Measurements from ENCODE around the gene SULT4A1.

Gene SULT4A1

DNA sequence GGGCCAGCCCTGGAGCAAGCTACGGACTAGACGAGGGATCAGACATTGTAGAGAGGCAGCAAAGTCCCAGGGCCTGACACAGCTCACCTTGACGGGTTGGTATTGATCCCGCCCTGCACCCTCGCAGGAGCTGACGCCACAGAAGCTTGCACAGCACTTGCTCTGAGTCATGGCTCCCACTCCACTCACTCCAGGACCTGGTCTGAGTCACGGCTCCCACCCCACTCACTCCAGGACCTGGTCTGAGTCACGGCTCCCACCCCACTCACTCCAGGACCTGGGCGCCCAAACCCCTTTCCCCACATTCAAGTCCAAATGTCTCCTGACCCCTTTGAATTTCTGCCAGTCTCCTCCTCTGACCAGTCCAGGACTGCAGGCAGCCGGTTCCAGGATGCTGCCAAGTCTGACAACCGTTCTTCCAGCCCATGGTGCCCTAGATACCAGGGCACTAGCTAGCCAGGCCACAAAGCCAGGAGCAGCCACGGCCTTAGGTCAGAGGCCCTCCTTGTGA lies 35.5 kb upstream of the SULT4A1 start:
- no peak for DNase-seq (ENCODE audit: low read depth, low spot score)
- no peak overlapping the region for H3K9ac ChIP-seq (ENCODE audit: insufficient read length)
- no peak overlapping the region for H3K27ac ChIP-seq
- H3K9me3 ChIP-seq (ENCODE audit: low read depth, low read length) = no peaks in the 10 kb centered on the region
- H3K36me3 ChIP-seq (ENCODE audit: insufficient read depth, low read length) = no peaks in the 10 kb centered on the region
- H3K4me3 ChIP-seq = no peak overlapping the region
- TF ChIP-seq FOXP2 (optimal IDR thresholded peaks at IDR 0.05; ENCODE audit: control extremely low read depth, extremely low read length, insufficient read depth) = no peak
- TF ChIP-seq EZH2 (IDR thresholded peaks at IDR 0.05) = no peak
- no peak for TF ChIP-seq POLR2AphosphoS5 (IDR thresholded peaks at IDR 0.05; ENCODE audit: borderline replicate concordance, low read depth, low read length)

DNA sequence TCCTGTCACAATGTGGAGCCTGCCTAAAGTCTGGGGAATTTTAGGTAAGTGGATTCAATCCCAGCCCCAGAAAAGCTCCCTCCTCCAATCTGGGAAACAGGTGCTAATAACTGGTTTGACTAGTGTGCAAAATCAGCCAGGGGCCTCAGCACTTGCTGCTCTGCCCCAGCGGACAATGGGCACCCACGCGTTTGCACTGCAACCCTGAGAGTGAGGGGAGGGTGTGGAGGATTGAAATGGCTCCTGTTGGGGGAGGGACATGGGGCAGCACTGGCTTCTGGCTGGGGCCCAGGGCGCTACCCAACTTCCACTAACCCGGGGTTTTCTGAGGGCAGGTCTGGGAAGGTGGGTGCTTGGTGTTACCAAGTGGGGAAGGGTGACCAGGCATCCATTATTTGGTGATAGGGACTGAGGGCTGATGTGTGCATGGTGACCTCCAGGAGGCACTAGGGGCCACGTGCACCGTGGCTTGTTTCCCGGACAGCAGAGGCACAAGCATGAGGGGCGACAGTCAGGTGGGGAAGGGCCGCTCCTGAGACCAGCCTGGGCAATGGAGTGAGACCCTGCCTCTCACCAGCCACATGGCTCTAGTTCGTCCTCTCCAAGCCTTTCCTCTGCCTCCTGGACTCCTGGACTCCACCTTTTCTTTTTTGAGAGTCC lies 33.8 kb upstream of the SULT4A1 start:
- Histone ChIP-seq H3K27ac (no peak overlapping the region), H3K9me3 (ENCODE audit: low read depth, low read length) (no peaks in the 10 kb centered on the region), H3K36me3 (ENCODE audit: insufficient read depth, low read length) (no peaks in the 10 kb centered on the region), H3K4me3 (no peak overlapping the region), H3K9ac (ENCODE audit: insufficient read length) (no peak overlapping the region)
- DNase-seq (ENCODE audit: low read depth, low spot score) = no peak
- TF ChIP-seq FOXP2 (optimal IDR thresholded peaks at IDR 0.05; ENCODE audit: control extremely low read depth, extremely low read length, insufficient read depth) (no peak), EZH2 (IDR thresholded peaks at IDR 0.05) (no peak)

GRCh38 chr22:43894122-43894521 lies 31.8 kb upstream of the SULT4A1 start:
- H3K9me3 ChIP-seq (ENCODE audit: low read depth, low read length) = no peaks in the 10 kb centered on the region
- H3K27ac ChIP-seq = no peak overlapping the region
- no peak overlapping the region for H3K9ac ChIP-seq (ENCODE audit: insufficient read length)
- no peaks in the 10 kb centered on the region for H3K36me3 ChIP-seq (ENCODE audit: insufficient read depth, low read length)
- no peak for DNase-seq (ENCODE audit: low read depth, low spot score)
- no peak for TF ChIP-seq POLR2AphosphoS5 (IDR thresholded peaks at IDR 0.05; ENCODE audit: borderline replicate concordance, low read depth, low read length)
- TF ChIP-seq FOXP2 (optimal IDR thresholded peaks at IDR 0.05; ENCODE audit: control extremely low read depth, extremely low read length, insufficient read depth) = no peak
- no peak for TF ChIP-seq EZH2 (IDR thresholded peaks at IDR 0.05)
- no peak overlapping the region for H3K4me3 ChIP-seq

- Histone ChIP-seq H3K9ac (ENCODE audit: insufficient read length) (no peak overlapping the region), H3K36me3 (ENCODE audit: insufficient read depth, low read length) (no peaks in the 10 kb centered on the region), H3K27ac (no peak overlapping the region), H3K9me3 (ENCODE audit: low read depth, low read length) (no peaks in the 10 kb centered on the region), H3K4me3 (no peak overlapping the region)
- DNase-seq (ENCODE audit: low read depth, low spot score) = no peak
- TF ChIP-seq FOXP2 (optimal IDR thresholded peaks at IDR 0.05; ENCODE audit: control extremely low read depth, extremely low read length, insufficient read depth) = no peak
- TF ChIP-seq EZH2 (IDR thresholded peaks at IDR 0.05) = no peak
- no peak for TF ChIP-seq POLR2AphosphoS5 (IDR thresholded peaks at IDR 0.05; ENCODE audit: borderline replicate concordance, low read depth, low read length)
Measured at GRCh38 chr22:43893266-43893665, 31.0 kb upstream of the SULT4A1 start.

DNA sequence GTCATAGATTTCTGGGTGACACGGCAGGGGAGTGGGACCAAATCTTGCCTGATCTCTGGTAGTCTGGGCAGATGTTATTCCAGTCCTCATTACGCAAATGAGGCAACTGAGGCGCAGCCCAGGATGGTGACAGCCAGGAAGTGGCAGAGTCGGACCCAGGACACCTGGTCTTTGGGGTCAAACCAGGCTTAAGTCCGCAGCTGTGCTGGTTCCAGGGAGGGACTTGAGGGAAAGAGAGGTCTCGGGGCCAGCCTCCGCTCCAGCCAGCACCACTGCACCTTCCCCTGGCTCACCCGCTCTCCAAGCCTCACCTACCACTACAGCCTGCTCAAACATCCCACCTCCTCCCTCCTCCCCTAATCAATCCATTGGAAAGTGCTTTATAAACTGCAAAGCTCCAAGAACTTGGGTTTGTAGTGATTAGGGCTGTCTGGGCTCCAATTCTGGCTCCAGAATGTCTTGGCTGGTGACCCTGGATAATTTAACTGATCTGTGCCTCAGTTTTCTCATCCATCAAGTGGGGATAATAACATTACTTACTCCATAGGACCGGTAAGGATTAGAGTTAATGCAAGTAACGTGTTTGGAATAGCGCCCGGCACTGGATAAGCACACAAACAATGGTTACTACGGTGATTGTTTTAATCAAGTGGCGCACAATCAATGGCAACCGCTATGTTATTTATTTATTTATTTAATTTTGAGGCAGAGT lies 30.0 kb upstream of the SULT4A1 start:
- no peak overlapping the region for H3K4me3 ChIP-seq

GRCh38 chr22:43891360-43892182 lies 29.3 kb upstream of the SULT4A1 start, which contains the start of gene PNPLA5:
Gene PNPLA5 (minus strand): TSS chr22:43892013. CDS start chr22:43891880, 133 bp downstream.
- H3K9me3 ChIP-seq (ENCODE audit: low read depth, low read length) = no peaks in the 10 kb centered on the region
- no peak within 1 kb of the TSS for H3K4me3 ChIP-seq
- H3K27ac ChIP-seq = no peak within 1 kb of the TSS
- DNase-seq (ENCODE audit: low read depth, low spot score) = no peak
- no peaks in the 10 kb centered on the region for H3K36me3 ChIP-seq (ENCODE audit: insufficient read depth, low read length)
- TF ChIP-seq FOXP2 (optimal IDR thresholded peaks at IDR 0.05; ENCODE audit: control extremely low read depth, extremely low read length, insufficient read depth) (no peak), POLR2AphosphoS5 (IDR thresholded peaks at IDR 0.05; ENCODE audit: borderline replicate concordance, low read depth, low read length) (no peak), EZH2 (IDR thresholded peaks at IDR 0.05) (no peak)
- H3K9ac ChIP-seq (ENCODE audit: insufficient read length) = no peak within 1 kb of the TSS

More for the DNA sequence above, 30.0 kb upstream of the SULT4A1 start:
- TF ChIP-seq EZH2 (IDR thresholded peaks at IDR 0.05) (no peak), FOXP2 (optimal IDR thresholded peaks at IDR 0.05; ENCODE audit: control extremely low read depth, extremely low read length, insufficient read depth) (no peak), POLR2AphosphoS5 (IDR thresholded peaks at IDR 0.05; ENCODE audit: borderline replicate concordance, low read depth, low read length) (no peak)
- Histone ChIP-seq H3K36me3 (ENCODE audit: insufficient read depth, low read length) (no peaks in the 10 kb centered on the region), H3K9ac (ENCODE audit: insufficient read length) (no peak overlapping the region), H3K27ac (no peak overlapping the region), H3K9me3 (ENCODE audit: low read depth, low read length) (no peaks in the 10 kb centered on the region)
- no peak for DNase-seq (ENCODE audit: low read depth, low spot score)

- Histone ChIP-seq H3K9ac (ENCODE audit: insufficient read length) (no peak overlapping the region), H3K27ac (no peak overlapping the region), H3K9me3 (ENCODE audit: low read depth, low read length) (no peaks in the 10 kb centered on the region), H3K4me3 (no peak overlapping the region), H3K36me3 (ENCODE audit: insufficient read depth, low read length) (no peaks in the 10 kb centered on the region)
- no peak for DNase-seq (ENCODE audit: low read depth, low spot score)
- TF ChIP-seq FOXP2 (optimal IDR thresholded peaks at IDR 0.05; ENCODE audit: control extremely low read depth, extremely low read length, insufficient read depth) = no peak
Measured at GRCh38 chr22:43890901-43891331, 28.6 kb upstream of the SULT4A1 start.

DNA sequence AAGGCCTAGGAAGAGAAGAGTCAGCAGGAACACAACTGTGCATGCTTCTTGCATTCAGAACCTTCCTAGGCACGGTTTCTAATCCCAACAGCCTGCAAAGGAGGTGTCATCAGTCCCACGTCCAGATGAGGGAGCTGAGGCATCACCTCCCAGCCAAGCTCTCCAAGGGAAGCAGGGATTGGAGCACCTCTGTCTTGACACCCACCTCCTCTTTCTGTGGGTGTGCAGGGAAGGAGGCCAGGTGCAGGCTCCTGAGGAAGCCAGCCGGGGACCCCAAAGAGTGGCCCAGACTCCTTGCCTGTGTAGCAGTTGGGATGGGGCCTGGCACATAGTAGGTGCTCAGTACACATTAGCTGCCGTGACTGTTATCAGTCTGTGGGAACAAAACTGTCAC lies 27.5 kb upstream of the SULT4A1 start:
- H3K4me3 ChIP-seq = no peak overlapping the region
- no peaks in the 10 kb centered on the region for H3K9me3 ChIP-seq (ENCODE audit: low read depth, low read length)
- no peak overlapping the region for H3K27ac ChIP-seq
- TF ChIP-seq POLR2AphosphoS5 (IDR thresholded peaks at IDR 0.05; ENCODE audit: borderline replicate concordance, low read depth, low read length) = no peak
- TF ChIP-seq FOXP2 (optimal IDR thresholded peaks at IDR 0.05; ENCODE audit: control extremely low read depth, extremely low read length, insufficient read depth) = no peak
- TF ChIP-seq EZH2 (IDR thresholded peaks at IDR 0.05) = no peak
- no peaks in the 10 kb centered on the region for H3K36me3 ChIP-seq (ENCODE audit: insufficient read depth, low read length)
- no peak for DNase-seq (ENCODE audit: low read depth, low spot score)
- no peak overlapping the region for H3K9ac ChIP-seq (ENCODE audit: insufficient read length)

Measured in SK-N-MC (cell line).